K562 (cell line): Measurements from ENCODE around the gene LAMB1. TPM values are rescaled to one million over a fixed set of nuclear protein-coding genes. Genes with fewer than 3 reads are reported as not detected.
A peak's percentile ranks its signal among the peaks of the same experiment; 100 is the strongest.

ENCODE experiments used
- BHLHE40 ChIP-seq: IDR thresholded peaks from 2 replicates; pipeline ENCODE4 v1.6.1; 2011; ENCODE audit warnings: low read length, improper control_type of control experiment
- CBX3 ChIP-seq, 2 experiments: IDR thresholded peaks; 1 replicate in 1 of 2; 2 replicates in 1 of 2; pipeline ENCODE4 v1.6.1; 2012; ENCODE audit warnings: inconsistent platforms in 2 of 2, low read length in 2 of 2, borderline replicate concordance in 1 of 2, control low read depth in 1 of 2
- IFI16 ChIP-seq: fragments of 250-450 bp; sonication (Bioruptor Pico); IDR thresholded peaks from 2 replicates; pipeline ENCODE4 v2.1.2; 2022; ENCODE audit warnings: mild to moderate bottlenecking, inconsistent platforms
- LCOR ChIP-seq: sonication (generic); formaldehyde crosslinking; IDR thresholded peaks from 2 replicates; pipeline ENCODE4 v1.8.0; 2022; ENCODE audit warnings: mild to moderate bottlenecking, missing genetic modification reagents
- NR3C1 ChIP-seq: sonication (generic); formaldehyde crosslinking; IDR thresholded peaks from 2 replicates; pipeline ENCODE4 v1.8.1; 2022; ENCODE audit warnings: missing genetic modification reagents
- RBM39 ChIP-seq: fragments of 200-400 bp; formaldehyde crosslinking; optimal IDR thresholded peaks from 2 replicates; pipeline ENCODE3; 2018; ENCODE audit warnings: low read depth, low read length
- XRCC4 ChIP-seq: IDR thresholded peaks from one replicate; pipeline ENCODE4 v1.6.1; 2011; ENCODE audit not compliant: insufficient read depth, insufficient read length; ENCODE audit errors: extremely low read depth
- ZFX ChIP-seq: sonication (generic); formaldehyde crosslinking; IDR thresholded peaks from 2 replicates; pipeline ENCODE4 v1.8.0; 2022; ENCODE audit warnings: mild to moderate bottlenecking, missing genetic modification reagents, moderate library complexity
- ZNF212 ChIP-seq: fragments of 450-650 bp; formaldehyde crosslinking; IDR thresholded peaks from 2 replicates; pipeline ENCODE4 v1.4.0; 2020; ENCODE audit warnings: mild to moderate bottlenecking
- ZNF584 ChIP-seq: fragments of 200-800 bp; sonication (Bioruptor generic); IDR thresholded peaks from 2 replicates; pipeline ENCODE4 v1.6.1; 2016; ENCODE audit warnings: low read depth, mild to moderate bottlenecking, missing genetic modification characterization, missing compliant biosample characterization
- polyA plus RNA-seq, 8 experiments: library from polyadenylated mRNA; depleted of rRNA in 4 of 8; stranded (reverse) in 5 of 8; unstranded in 3 of 8; fragments of >200 nt; fragmentation: Nextera tagmentation in 2 of 8; fragmentation: Illumina TruSeq in 1 of 8; extraction: Ambion mirVana in 2 of 8; extraction: Trizol in 1 of 8; gene quantifications; 2 replicates each; pipeline versions ENCODE4 v1.2.1 to v1.2.3, GENCODE V29; 2011 to 2014; ENCODE audit warnings: inconsistent platforms in 1 of 8, missing spikeins in 1 of 8
- total RNA-seq, 7 experiments: library from RNA; depleted of rRNA in 6 of 7; stranded (reverse); fragments of >200 nt in 6 of 7; fragmentation: Illumina TruSeq in 2 of 7; extraction: Trizol in 2 of 7; gene quantifications; 2 replicates each; pipeline versions ENCODE4 v1.2.1 to v1.2.3, GENCODE V29; 2011 to 2021; ENCODE audit warnings: low replicate concordance in 1 of 7
- TF ChIP-seq, protein P1 (sequence below): fragments of 450-650 bp; IDR thresholded peaks from 2 replicates; pipeline ENCODE4 v1.6.1; 2014; ENCODE audit warnings: low read depth, mild to moderate bottlenecking, moderate library complexity, borderline replicate concordance
- TF ChIP-seq, protein P2 (sequence below): fragments of 250-450 bp; sonication (Bioruptor Pico); IDR thresholded peaks from 2 replicates; pipeline ENCODE4 v1.8.0; 2022; ENCODE audit warnings: moderate library complexity, mild to moderate bottlenecking, inconsistent platforms
- TF ChIP-seq, protein P3 (sequence below): fragments of 450-650 bp; formaldehyde crosslinking; IDR thresholded peaks from 2 replicates; pipeline ENCODE4 v1.4.0; 2022; ENCODE audit warnings: missing genetic modification characterization

The LAMB1 gene
- total and polyA plus RNA-seq, 9 of the 15 experiments (the other 6 are each of a cell fraction or from before 2014, with no cell fraction given): 6.0 to 17.7 (median 12.3) TPM

DNA sequence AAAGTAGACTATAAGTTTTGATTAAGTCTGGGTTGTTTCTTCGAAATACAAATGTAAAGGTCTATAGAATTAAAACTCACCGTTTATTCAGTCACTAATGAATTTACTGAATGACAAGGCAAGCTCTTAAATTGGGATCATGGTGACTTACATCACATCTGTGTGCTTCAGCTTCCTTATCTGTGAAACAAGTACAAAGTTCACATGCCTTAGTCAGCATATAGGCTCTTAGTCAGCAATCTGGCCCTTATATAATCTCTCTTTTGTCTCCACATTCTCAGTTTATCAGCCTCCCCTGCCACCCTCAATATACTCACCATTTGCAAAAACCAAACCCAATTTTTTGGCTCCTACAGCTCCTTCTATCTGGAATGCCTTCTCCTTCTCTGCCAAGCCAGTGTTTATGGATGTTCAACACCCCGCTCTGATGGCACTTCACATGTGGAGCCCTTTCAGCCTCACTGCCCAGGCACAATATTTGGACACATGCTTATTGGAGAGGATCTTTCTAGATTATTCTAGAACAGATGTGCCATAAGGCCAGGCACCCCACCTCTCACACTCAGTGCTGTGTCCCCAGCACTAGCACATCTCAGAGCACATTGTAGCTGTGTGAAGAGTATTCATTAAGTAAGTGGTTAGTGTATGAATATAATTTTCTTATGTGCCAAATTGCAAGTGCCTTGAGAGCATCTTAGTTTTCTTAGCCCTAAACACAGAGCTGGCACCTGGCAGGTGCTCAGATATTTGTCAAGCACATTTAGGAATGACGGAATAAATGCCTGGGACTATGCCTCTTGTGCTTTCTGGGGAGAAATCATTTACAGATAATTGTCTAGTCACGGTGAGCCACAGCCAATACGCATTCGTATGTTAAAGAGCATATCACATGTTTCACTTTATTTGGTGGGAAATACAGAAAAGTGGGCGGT, 9.8 kb upstream of the LAMB1 start (continued):
- TF ChIP-seq, protein P1, sequence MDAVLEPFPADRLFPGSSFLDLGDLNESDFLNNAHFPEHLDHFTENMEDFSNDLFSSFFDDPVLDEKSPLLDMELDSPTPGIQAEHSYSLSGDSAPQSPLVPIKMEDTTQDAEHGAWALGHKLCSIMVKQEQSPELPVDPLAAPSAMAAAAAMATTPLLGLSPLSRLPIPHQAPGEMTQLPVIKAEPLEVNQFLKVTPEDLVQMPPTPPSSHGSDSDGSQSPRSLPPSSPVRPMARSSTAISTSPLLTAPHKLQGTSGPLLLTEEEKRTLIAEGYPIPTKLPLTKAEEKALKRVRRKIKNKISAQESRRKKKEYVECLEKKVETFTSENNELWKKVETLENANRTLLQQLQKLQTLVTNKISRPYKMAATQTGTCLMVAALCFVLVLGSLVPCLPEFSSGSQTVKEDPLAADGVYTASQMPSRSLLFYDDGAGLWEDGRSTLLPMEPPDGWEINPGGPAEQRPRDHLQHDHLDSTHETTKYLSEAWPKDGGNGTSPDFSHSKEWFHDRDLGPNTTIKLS: peak; percentile 39; the same call in 1 of the 2 replicates
- TF ChIP-seq, protein P2, sequence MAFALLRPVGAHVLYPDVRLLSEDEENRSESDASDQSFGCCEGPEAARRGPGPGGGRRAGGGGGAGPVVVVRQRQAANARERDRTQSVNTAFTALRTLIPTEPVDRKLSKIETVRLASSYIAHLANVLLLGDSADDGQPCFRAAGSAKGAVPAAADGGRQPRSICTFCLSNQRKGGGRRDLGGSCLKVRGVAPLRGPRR (CRISPR knock-in tag): no peak
- TF ChIP-seq IFI16 (CRISPR knock-in tag) (no peak), XRCC4 (no peak), ZNF212 (CRISPR knock-in tag) (no peak), ZFX (no peak), RBM39 (no peak), CBX3 (IDR thresholded peaks at IDR 0.05; ENCODE audit: borderline replicate concordance in 1 of 2, low read length in 2 of 2) (peak in 1 of 2 experiments; percentile 79; a peak in 1 of 3 replicates), NR3C1 (CRISPR knock-in tag) (no peak), BHLHE40 (peak; percentile 91), LCOR (CRISPR knock-in tag) (peak; percentile 97), ZNF584 (CRISPR knock-in tag) (no peak)
- TF ChIP-seq, protein P3, sequence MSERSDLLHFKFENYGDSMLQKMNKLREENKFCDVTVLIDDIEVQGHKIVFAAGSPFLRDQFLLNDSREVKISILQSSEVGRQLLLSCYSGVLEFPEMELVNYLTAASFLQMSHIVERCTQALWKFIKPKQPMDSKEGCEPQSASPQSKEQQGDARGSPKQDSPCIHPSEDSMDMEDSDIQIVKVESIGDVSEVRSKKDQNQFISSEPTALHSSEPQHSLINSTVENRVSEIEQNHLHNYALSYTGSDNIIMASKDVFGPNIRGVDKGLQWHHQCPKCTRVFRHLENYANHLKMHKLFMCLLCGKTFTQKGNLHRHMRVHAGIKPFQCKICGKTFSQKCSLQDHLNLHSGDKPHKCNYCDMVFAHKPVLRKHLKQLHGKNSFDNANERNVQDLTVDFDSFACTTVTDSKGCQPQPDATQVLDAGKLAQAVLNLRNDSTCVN (CRISPR knock-in tag): no peak
